Esophagus muscularis mucosa (tissue), 3 donors: ENCODE measurements around the gene VDAC2.

Experiments used
- CTCF ChIP-seq, 3 experiments: fragments of 200-600 bp in 2 of 3; fragments of 450-650 bp in 1 of 3; sonication (generic) in 2 of 3; IDR thresholded peaks; one replicate each; pipeline ENCODE4 v1.5.1; 2017 to 2019; ENCODE audit warnings: antibody characterized with exemption in 3 of 3, mild to moderate bottlenecking in 2 of 3, moderate library complexity in 1 of 3
- POLR2AphosphoS5 ChIP-seq, 2 donors: sonication (generic); formaldehyde crosslinking; IDR thresholded peaks; one replicate each; pipeline ENCODE4 v1.6.1; 2017; ENCODE audit warnings: antibody characterized with exemption in 2 of 2

DNA sequence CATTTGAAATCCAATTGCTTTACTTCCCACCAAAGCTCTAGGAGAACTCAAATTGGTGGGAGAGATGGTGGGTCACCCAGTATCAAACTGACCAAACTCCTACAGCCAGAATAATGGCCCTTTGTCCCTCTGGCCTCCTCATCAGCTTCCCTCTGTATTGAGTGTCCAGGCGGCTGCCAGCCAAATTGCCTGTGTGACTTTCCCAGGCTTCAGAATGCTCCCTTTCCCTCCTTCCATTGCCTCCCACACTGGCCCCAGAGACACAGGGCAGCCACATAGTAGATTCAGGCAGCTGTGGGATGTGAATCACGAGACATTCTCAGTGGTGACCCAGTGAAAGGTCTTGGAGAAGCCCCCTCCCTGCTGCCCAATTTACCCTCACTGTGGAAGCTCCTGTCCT is 12.7 kb upstream of the VDAC2 start:
- no peak for TF ChIP-seq POLR2AphosphoS5 (IDR thresholded peaks at IDR 0.05)
- TF ChIP-seq CTCF (IDR thresholded peaks at IDR 0.05): no peak
